Loucy (cell line): ENCODE data around the gene TBCEL.

ENCODE experiments used
- H2AFZ ChIP-seq: fragments of 200-600 bp; sonication (generic); 2 replicates; pipeline ENCODE4 v1.6.0; 2016; ENCODE audit warnings: antibody characterized with exemption, mild to moderate bottlenecking, low read length, moderate library complexity
- H3F3A ChIP-seq: fragments of 200-600 bp; 2 replicates; pipeline ENCODE4 v1.6.0; 2016; ENCODE audit warnings: antibody characterized with exemption, low read depth, mild to moderate bottlenecking
- H3K27me3 ChIP-seq: fragments of 200-600 bp; sonication (generic); 2 replicates; pipeline ENCODE4 v1.6.1; 2014; ENCODE audit warnings: low read length, mild to moderate bottlenecking; ENCODE audit not compliant: insufficient read depth, poor library complexity, severe bottlenecking
- H3K36me3 ChIP-seq: fragments of 200-600 bp; sonication (generic); 2 replicates; pipeline ENCODE4 v1.6.1; 2016; ENCODE audit warnings: low read length; ENCODE audit not compliant: insufficient read depth
- H3K4me1 ChIP-seq: fragments of 200-600 bp; sonication (generic); 2 replicates; pipeline ENCODE4 v1.5.1; 2014; ENCODE audit warnings: low read length, mild to moderate bottlenecking; ENCODE audit not compliant: insufficient read depth, poor library complexity, severe bottlenecking
- H3K4me2 ChIP-seq: fragments of 200-600 bp; sonication (generic); 2 replicates; pipeline ENCODE4 v1.6.0; 2014; ENCODE audit warnings: antibody characterized with exemption, low read length, low read depth, mild to moderate bottlenecking; ENCODE audit not compliant: poor library complexity, severe bottlenecking
- H3K4me3 ChIP-seq: fragments of 200-600 bp; sonication (generic); 2 replicates; pipeline ENCODE4 v1.5.1; 2014; ENCODE audit warnings: low read length, mild to moderate bottlenecking, mixed read lengths; ENCODE audit not compliant: poor library complexity, severe bottlenecking
- H3K79me2 ChIP-seq: fragments of 200-600 bp; sonication (generic); 2 replicates; pipeline ENCODE4 v1.6.1; 2014; ENCODE audit warnings: low read length; ENCODE audit not compliant: insufficient read depth
- H3K9ac ChIP-seq: fragments of 200-600 bp; sonication (generic); 2 replicates; pipeline ENCODE4 v1.6.0; 2014; ENCODE audit warnings: mild to moderate bottlenecking, low read depth, low read length, moderate library complexity; ENCODE audit not compliant: poor library complexity, severe bottlenecking
- H3K9me2 ChIP-seq: fragments of 200-600 bp; sonication (generic); replicated peaks from 2 replicates; pipeline ENCODE4 v1.6.1; 2016; ENCODE audit warnings: low read depth, low read length, mixed read lengths
- H3K9me3 ChIP-seq: fragments of 200-600 bp; sonication (generic); 2 replicates; pipeline ENCODE4 v1.6.1; 2014; ENCODE audit warnings: mild to moderate bottlenecking, antibody characterized with exemption, low read length, low read depth; ENCODE audit not compliant: insufficient read depth
- H4K20me1 ChIP-seq: fragments of 200-600 bp; sonication (generic); 2 replicates; pipeline ENCODE4 v1.6.0; 2014; ENCODE audit warnings: antibody characterized with exemption, low read length, mild to moderate bottlenecking; ENCODE audit not compliant: insufficient read depth, poor library complexity, severe bottlenecking
- CTCF ChIP-seq: fragments of 200-600 bp; sonication (generic); conservative IDR thresholded peaks from 2 replicates; pipeline ENCODE4 v1.5.1; 2014; ENCODE audit warnings: mild to moderate bottlenecking, antibody characterized with exemption, low read length
- EZH2phosphoT487 ChIP-seq: fragments of 200-600 bp; IDR thresholded peaks from 2 replicates; pipeline ENCODE4 v1.6.1; 2018; ENCODE audit warnings: antibody characterized with exemption, mild to moderate bottlenecking, moderate library complexity, borderline replicate concordance

Gene TBCEL

GRCh38 chr11:121127809-121128208 lies 103.9 kb downstream of the TBCEL start:
- Histone ChIP-seq H3K4me2 (no peak overlapping the region), H4K20me1 (no peaks in the 10 kb centered on the region), H3K9me3 (no peaks in the 10 kb centered on the region), H3K79me2 (no peaks in the 10 kb centered on the region), H3K4me3 (no peak overlapping the region), H3K4me1 (no peaks in the 10 kb centered on the region), H2AFZ (no peak overlapping the region), H3K9me2 (no peaks in the 10 kb centered on the region), H3K27me3 (no peaks in the 10 kb centered on the region), H3K9ac (no peak overlapping the region), H3F3A (no peaks in the 10 kb centered on the region), H3K36me3 (no peaks in the 10 kb centered on the region)
- no peak for TF ChIP-seq EZH2phosphoT487
- no peak for TF ChIP-seq CTCF

GRCh38 chr11:121129362-121130340 lies 105.7 kb downstream of the TBCEL start:
- H3K4me1 ChIP-seq, result no peaks in the 10 kb centered on the region
- no peaks in the 10 kb centered on the region for H3K27me3 ChIP-seq
- H3K9me3 ChIP-seq, result no peaks in the 10 kb centered on the region
- no peaks in the 10 kb centered on the region for H3K36me3 ChIP-seq
- H4K20me1 ChIP-seq, result no peaks in the 10 kb centered on the region
- no peaks in the 10 kb centered on the region for H3K79me2 ChIP-seq
- H3K4me3 ChIP-seq, result no peak overlapping the region
- H2AFZ ChIP-seq, result no peak overlapping the region
- H3K9ac ChIP-seq, result no peak overlapping the region
- no peak for TF ChIP-seq CTCF
- TF ChIP-seq EZH2phosphoT487, result no peak
- no peak overlapping the region for H3K4me2 ChIP-seq
- H3F3A ChIP-seq, result no peaks in the 10 kb centered on the region
- no peaks in the 10 kb centered on the region for H3K9me2 ChIP-seq

GRCh38 chr11:121131656-121132055 lies 107.8 kb downstream of the TBCEL start:
- Histone ChIP-seq H3K4me2 (no peak overlapping the region), H3K9me2 (no peaks in the 10 kb centered on the region), H3K4me3 (no peak overlapping the region), H3F3A (no peaks in the 10 kb centered on the region), H3K9ac (no peak overlapping the region), H3K4me1 (no peaks in the 10 kb centered on the region), H3K27me3 (no peaks in the 10 kb centered on the region), H3K36me3 (no peaks in the 10 kb centered on the region), H4K20me1 (no peaks in the 10 kb centered on the region), H2AFZ (no peak overlapping the region), H3K9me3 (no peaks in the 10 kb centered on the region), H3K79me2 (no peaks in the 10 kb centered on the region)
- TF ChIP-seq CTCF (no peak), EZH2phosphoT487 (no peak)
